K562 (cell line): ENCODE data around the gene FTO.

Experiments used
- GABPA ChIP-seq: fragments of 200-800 bp; sonication (Bioruptor generic); conservative IDR thresholded peaks from 2 replicates; pipeline ENCODE4 v1.6.1; 2016; ENCODE audit warnings: low read depth, missing genetic modification characterization, missing compliant biosample characterization
- MBD2 ChIP-seq: sonication (generic); IDR thresholded peaks from 2 replicates; pipeline ENCODE4 v1.6.1; 2016; ENCODE audit warnings: low read depth, borderline replicate concordance
- NFYB ChIP-seq: IDR thresholded peaks from 2 replicates; pipeline ENCODE4 v1.6.1; 2011; ENCODE audit warnings: mild to moderate bottlenecking, moderate library complexity; ENCODE audit not compliant: insufficient read length; ENCODE audit errors: extremely low read depth
- TEAD4 ChIP-seq, 2 experiments: sonication (generic) in 1 of 2; formaldehyde crosslinking in 1 of 2; IDR thresholded peaks; 2 replicates each; pipeline versions ENCODE4 v1.6.1 to v1.8.0; 2012 to 2022; ENCODE audit warnings: borderline replicate concordance in 1 of 2, inconsistent platforms in 1 of 2, low read length in 1 of 2, mild to moderate bottlenecking in 1 of 2, missing genetic modification reagents in 1 of 2

DNA sequence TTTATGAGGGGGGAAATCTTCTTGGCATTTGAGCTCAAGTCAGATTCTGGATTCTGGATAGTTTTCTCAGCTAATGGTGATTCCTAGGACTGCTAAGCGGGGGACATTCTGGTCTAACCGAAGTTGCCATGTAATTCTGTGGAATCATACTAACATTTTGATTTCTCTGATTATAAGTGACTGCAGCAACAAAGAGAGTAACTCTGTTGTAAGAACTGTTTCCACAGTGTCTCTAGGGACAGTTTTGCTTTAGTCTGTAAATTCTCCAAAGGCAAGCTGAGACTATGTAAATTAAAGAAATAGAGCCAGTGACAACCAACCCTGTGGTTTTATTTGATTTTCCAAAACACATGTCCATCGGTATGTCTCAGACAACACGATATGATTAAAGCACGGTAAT is 296.4 kb downstream of the FTO start:
- TF ChIP-seq MBD2, result no peak
- no peak for TF ChIP-seq TEAD4 (IDR thresholded peaks at IDR 0.05; ENCODE audit: low read length)
- TF ChIP-seq TEAD4 (CRISPR knock-in tag; IDR thresholded peaks at IDR 0.05; ENCODE audit: borderline replicate concordance), result no peak
- no peak for TF ChIP-seq NFYB
- TF ChIP-seq GABPA (tag), result no peak
